GM12801 (cell line): ENCODE results near the gene GPX3.

Experiments used
- TF ChIP-seq, protein P1 (sequence below): IDR thresholded peaks from one replicate; pipeline ENCODE4 v1.5.1; 2011; ENCODE audit warnings: control low read depth; ENCODE audit not compliant: insufficient read length; ENCODE audit errors: extremely low read depth

Gene GPX3

DNA sequence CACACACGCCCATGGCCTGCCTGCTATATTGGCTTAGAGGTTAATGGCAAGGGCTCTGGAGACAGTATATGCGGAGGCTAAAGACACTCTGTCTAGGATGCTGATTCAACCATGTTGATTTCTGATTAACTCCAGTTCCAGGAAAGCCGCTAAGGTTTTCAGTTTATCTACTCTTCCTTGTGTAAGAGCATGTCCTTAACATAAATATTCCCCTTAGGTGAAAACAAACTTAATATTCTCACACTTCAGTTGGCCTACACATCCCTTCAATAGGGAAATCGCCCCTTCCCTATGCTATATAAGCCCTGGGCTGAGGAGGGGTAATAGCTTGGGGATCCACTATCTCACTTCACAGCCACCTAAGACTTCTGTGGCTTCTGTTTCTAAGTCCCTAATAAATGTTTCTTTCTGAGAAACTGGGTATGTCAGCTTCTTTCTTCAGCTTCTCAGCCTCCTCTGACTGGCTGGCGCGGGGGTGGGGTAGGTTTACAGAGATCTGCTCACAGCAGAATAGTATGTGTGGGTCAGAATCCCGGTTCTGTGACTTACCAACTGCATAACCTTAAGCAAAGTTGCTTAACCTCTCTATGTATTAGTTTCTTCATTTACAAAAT is 4.3 kb upstream of the GPX3 start:
- TF ChIP-seq, protein P1, sequence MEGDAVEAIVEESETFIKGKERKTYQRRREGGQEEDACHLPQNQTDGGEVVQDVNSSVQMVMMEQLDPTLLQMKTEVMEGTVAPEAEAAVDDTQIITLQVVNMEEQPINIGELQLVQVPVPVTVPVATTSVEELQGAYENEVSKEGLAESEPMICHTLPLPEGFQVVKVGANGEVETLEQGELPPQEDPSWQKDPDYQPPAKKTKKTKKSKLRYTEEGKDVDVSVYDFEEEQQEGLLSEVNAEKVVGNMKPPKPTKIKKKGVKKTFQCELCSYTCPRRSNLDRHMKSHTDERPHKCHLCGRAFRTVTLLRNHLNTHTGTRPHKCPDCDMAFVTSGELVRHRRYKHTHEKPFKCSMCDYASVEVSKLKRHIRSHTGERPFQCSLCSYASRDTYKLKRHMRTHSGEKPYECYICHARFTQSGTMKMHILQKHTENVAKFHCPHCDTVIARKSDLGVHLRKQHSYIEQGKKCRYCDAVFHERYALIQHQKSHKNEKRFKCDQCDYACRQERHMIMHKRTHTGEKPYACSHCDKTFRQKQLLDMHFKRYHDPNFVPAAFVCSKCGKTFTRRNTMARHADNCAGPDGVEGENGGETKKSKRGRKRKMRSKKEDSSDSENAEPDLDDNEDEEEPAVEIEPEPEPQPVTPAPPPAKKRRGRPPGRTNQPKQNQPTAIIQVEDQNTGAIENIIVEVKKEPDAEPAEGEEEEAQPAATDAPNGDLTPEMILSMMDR: no peak

DNA sequence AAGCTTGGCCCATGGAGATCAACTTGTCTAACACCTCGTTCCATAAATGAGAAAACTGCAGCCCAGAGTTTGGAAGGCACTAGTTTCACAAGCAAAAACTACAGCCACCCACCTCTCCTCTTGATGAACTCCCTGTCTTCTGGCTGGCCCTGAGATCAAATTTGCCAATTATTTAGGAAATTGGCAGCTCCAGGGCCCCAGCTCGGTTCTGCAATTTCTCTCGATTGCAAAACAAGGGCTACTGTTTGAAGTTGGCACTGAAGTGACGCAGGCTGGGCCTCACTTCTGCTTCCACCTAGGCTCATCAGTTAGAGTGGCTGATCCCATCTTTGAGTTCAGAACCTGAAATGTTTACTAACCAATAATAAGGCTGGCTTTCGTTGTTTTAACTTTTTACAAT is 3.7 kb upstream of the GPX3 start:
- TF ChIP-seq, protein P1: no peak

DNA sequence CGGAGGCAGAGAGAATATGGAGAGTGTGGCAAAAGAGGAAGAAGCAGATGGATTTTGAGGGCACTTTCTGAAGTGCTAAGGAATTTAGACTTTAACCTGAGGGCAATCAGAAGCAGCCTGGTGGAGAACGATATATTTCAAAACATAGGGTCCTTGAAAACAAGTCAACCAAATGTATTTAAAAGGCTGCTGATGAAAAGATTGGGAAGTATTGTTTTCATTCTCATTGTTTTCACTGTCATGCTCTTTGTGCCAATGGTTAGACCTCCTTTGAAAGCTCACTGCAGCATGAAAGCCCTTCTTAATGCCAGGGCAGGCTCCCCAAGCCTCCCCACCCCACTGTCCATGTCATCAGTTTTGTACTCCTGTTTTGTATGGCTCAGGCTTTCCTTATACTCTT is 2.5 kb upstream of the GPX3 start:
- TF ChIP-seq, protein P1: no peak

DNA sequence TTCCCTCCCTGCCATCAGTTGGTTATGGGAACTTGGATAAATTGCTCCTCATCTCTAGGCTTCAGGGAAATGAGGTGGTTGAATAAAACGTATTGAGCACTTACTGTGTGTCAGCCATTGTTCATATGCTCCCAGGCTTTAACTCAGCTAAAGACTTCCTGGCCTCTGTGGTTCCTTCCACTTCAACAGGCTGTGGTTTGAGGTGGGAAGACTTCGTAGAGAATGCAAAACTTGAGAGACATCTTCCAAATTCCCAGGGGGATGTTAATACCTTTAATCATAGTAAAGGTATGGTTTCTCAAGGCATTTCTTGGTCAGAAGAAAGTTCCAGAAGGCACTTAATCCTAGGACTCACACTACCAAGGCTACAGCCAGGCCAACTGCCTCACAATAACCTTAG is 1.5 kb upstream of the GPX3 start:
- TF ChIP-seq, protein P1: no peak

DNA sequence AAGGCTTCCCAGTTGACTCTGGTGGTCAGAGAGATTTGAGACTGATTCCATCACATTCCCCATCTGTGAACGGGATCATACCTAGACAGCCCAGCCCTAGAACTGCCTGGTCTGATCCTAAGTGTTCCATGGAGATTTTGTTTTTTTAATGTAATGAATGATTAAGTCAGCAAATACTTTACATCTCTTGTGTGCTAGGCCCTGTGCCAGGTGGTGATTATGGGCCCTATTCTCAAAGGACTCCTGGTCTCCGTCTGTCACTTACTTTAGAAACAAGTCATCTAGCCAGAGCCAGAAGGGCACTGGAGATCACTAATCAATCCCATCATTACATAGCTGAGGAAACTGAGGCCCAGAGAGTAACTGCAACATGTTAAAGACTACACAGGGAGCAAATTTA is 1.1 kb upstream of the GPX3 start:
- TF ChIP-seq, protein P1: no peak

DNA sequence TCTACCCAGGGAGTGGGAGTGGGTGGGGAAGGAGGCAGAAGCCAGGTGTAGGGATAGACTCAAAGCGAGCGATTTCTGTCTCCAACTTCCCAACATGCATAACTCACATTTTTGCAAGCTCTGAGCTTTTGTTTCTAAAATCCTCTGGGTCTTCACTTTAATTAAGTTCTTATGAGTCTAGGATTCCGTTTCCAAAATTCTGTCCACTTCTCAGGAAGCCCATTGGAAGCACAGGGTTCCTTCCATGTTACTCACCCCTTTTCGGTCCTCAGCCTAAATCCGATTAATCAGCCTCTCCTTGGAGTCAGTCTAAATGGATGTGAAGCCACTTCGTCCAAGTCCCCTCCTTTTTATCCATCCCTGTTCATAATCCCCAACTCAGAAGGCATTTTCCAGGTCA is 1.4 kb downstream of the GPX3 start:
- TF ChIP-seq, protein P1: no peak

DNA sequence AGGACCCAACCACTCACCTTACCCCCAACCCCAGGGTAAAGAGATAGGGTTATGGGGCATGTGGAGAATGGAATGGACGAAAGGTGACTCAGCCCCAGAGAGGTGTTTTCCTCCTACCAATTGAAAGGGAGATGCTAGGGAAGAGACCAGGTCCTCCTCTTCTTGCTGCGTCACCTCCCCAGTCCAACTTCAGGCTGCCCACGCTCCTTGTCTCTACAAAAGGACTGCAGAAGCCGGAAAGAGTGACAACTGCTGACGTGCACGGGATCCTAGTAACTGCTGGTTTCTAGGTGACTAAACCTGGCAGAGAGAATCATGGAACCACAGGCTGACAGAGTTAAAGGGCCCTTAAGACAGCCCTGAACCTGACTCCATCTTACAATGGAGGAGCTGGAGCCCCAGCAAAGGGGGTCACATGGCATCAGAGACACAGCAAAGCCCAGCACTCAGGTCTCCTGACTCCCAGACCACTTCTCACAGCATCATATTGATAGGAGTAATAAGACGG is 2.2 kb downstream of the GPX3 start:
- TF ChIP-seq, protein P1: no peak

DNA sequence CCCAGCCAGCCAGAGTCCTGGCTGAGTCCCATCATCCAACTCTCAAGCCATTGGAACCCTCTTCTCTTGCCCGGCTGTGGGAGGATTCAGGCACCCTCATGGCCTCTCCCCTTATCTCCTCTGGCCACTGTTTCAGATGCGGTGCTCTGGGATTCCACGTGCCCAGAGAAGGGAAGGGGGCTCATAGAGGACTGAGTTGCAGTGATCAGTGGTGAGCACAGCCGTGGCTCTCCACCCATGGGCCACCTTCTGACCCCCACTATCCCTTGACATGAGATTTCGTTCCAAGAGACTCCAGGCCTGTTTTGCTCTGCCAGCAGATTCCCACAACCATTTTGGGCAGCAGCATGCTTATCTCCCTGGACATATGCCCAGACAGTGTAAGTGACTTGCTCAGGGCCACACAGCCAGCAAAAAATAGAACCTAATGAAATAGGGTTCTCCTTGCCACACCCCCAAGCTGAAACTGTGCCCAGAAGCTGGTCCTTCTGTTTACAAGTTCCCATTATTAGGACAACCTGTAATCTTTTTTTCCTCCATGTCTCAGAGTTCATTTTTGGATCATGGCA is 2.7 kb downstream of the GPX3 start:
- TF ChIP-seq, protein P1: no peak
